HAP-1 (cell line): ENCODE results near the gene SORCS2.
A peak's percentile ranks its signal among the peaks of the same experiment; 100 is the strongest.

Experiments
- DNase-seq, 2 experiments: peaks; one replicate each; pipeline ENCODE4 v3.0.0-alpha.2; 2016 to 2020; ENCODE audit warnings: low spot score in 2 of 2
- H3K27me3 ChIP-seq: fragments of 250-450 bp; sonication (Bioruptor Pico); 2 replicates; pipeline ENCODE4 v1.5.1; 2020; ENCODE audit warnings: low read depth, mild to moderate bottlenecking, moderate library complexity
- H3K36me3 ChIP-seq: fragments of 250-450 bp; sonication (Bioruptor Pico); replicated peaks from 2 replicates; pipeline ENCODE4 v1.5.1; 2020; ENCODE audit warnings: mild to moderate bottlenecking
- H3K4me1 ChIP-seq: fragments of 250-450 bp; sonication (Bioruptor Pico); 2 replicates; pipeline ENCODE4 v1.5.1; 2020; ENCODE audit warnings: mild to moderate bottlenecking
- H3K4me3 ChIP-seq: fragments of 250-450 bp; sonication (Bioruptor Pico); 2 replicates; pipeline ENCODE4 v1.5.1; 2020; ENCODE audit warnings: mild to moderate bottlenecking, moderate library complexity
- H3K9me3 ChIP-seq: fragments of 250-450 bp; sonication (Bioruptor Pico); 2 replicates; pipeline ENCODE4 v1.5.1; 2020; ENCODE audit warnings: mild to moderate bottlenecking, moderate library complexity
- in situ Hi-C: fragments of 300-500 bp; cut with MboI; formaldehyde crosslinking; loops from 3 replicates; pipeline ENCODE4 v1.14.3; 2020; ENCODE audit warnings: low sequenced_read_pairs, inconsistent platforms, mixed read lengths

The SORCS2 gene

DNA sequence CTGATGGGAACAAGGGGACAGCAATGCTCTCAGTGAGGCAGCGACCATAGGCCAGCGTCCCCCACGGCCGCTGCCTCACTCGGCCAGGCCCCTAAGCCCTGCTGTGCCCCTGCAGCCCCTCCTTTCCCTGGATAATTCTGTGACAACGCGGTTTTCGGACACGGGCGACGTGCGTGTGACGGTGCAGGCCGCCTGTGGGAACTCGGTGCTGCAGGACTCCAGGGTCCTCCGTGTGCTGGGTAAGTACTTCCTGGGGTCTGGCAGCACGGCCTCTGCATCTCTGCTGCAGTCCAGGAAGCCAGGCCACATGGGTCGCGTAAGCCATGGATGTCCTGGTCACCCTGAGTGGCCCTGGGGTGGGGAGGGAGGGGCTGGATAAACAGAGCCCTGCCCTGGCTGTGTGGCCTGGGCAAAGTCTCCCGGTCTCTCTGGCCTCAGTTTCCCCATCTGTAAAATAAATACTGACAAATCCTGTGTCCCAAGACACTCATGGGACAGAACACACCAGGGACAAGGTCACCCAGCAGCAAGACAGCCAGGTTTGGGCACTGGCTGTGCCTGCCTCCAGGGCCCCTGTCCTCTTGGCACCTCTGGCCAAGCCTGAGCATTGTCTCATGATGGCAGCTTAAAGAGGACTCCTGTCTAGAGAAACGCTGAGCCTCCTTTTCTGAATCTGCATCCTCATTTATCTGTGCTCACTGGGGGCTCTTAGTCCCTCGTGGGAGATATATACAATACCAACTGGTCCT lies 534.5 kb downstream of the SORCS2 start:
- peaks cover 7% of the 10 kb centered on the region for H3K27me3 ChIP-seq
- DNase-seq: no peak
- in situ Hi-C loops: no loop called here
- no peaks in the 10 kb centered on the region for H3K9me3 ChIP-seq
- H3K36me3 ChIP-seq: no peaks in the 10 kb centered on the region
- no peak overlapping the region for H3K4me3 ChIP-seq
- no peaks in the 10 kb centered on the region for H3K4me1 ChIP-seq

- Histone ChIP-seq H3K9me3 (no peaks in the 10 kb centered on the region), H3K4me3 (no peak overlapping the region), H3K27me3 (peaks cover 7% of the 10 kb centered on the region), H3K36me3 (no peaks in the 10 kb centered on the region), H3K4me1 (no peaks in the 10 kb centered on the region)
- in situ Hi-C loops: no loop called here
- no peak for DNase-seq
Observed at GRCh38 chr4:7727749-7728148, 535.4 kb downstream of the SORCS2 start.

DNA sequence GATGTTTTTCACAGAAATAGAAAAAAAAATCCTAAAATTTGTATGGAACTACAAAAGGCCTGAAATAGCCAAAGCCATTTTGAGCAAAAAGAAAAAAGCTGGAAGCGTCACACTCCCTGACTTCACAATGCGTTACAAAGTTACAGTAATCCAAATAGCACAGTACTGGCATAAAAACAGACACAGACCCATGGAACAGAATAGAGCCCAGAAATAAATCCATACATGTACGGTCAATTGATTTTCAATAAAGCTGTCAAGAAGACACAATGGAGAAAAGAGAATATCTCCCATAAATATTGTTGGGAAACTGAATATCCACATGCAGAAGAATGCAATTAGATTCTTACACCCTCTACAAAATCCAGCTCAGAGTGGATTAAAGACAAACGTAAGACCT lies 539.1 kb downstream of the SORCS2 start:
- H3K4me3 ChIP-seq: no peak overlapping the region
- H3K27me3 ChIP-seq: peaks cover 32% of the 10 kb centered on the region
- in situ Hi-C loops: no loop called here
- H3K9me3 ChIP-seq: no peaks in the 10 kb centered on the region
- peak in 1 of 2 experiments; percentile 12 for DNase-seq
- H3K36me3 ChIP-seq: no peaks in the 10 kb centered on the region
- H3K4me1 ChIP-seq: no peaks in the 10 kb centered on the region

- in situ Hi-C loops: no loop called here
- Histone ChIP-seq H3K36me3 (no peaks in the 10 kb centered on the region), H3K4me3 (no peak overlapping the region), H3K9me3 (no peaks in the 10 kb centered on the region), H3K27me3 (peaks cover 32% of the 10 kb centered on the region), H3K4me1 (no peaks in the 10 kb centered on the region)
- no peak for DNase-seq
Observed at GRCh38 chr4:7732263-7732662, 539.9 kb downstream of the SORCS2 start.

DNA sequence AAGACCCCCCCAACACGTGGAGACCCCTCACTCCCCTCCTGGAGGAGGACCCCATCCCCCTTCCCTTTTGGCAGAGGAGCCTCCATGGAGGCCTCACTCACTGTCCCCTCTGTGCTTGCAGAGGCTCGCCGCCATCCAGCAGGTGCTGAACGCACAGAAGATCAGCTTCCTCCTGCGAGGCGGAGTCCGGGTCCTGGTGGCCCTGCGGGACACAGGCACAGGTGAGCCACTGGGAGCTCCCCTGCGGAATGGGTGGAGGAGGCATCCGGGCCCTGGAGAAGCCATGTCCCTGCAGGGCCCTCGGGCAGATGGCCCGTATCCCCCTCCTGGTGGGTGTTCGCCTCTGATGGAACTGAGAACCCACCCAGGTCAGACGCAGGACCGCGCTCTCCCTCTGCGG lies 540.9 kb downstream of the SORCS2 start:
- Histone ChIP-seq H3K4me3 (no peak overlapping the region), H3K27me3 (peaks cover 40% of the 10 kb centered on the region), H3K9me3 (no peaks in the 10 kb centered on the region), H3K36me3 (no peaks in the 10 kb centered on the region), H3K4me1 (no peaks in the 10 kb centered on the region)
- in situ Hi-C loops: no loop called here
- no peak for DNase-seq

GRCh38 chr4:7733801-7734650 lies 541.7 kb downstream of the SORCS2 start:
- H3K4me3 ChIP-seq: no peak overlapping the region
- no peaks in the 10 kb centered on the region for H3K9me3 ChIP-seq
- peaks cover 45% of the 10 kb centered on the region for H3K27me3 ChIP-seq
- in situ Hi-C loops: no loop called here
- H3K4me1 ChIP-seq: no peaks in the 10 kb centered on the region
- DNase-seq: no peak
- no peaks in the 10 kb centered on the region for H3K36me3 ChIP-seq

GRCh38 chr4:7734651-7735260 lies 542.4 kb downstream of the SORCS2 start:
- no peaks in the 10 kb centered on the region for H3K4me1 ChIP-seq
- H3K27me3 ChIP-seq: peaks cover 50% of the 10 kb centered on the region
- no peaks in the 10 kb centered on the region for H3K9me3 ChIP-seq
- in situ Hi-C loops: no loop called here
- DNase-seq: no peak
- H3K4me3 ChIP-seq: no peak overlapping the region
- no peaks in the 10 kb centered on the region for H3K36me3 ChIP-seq

DNA sequence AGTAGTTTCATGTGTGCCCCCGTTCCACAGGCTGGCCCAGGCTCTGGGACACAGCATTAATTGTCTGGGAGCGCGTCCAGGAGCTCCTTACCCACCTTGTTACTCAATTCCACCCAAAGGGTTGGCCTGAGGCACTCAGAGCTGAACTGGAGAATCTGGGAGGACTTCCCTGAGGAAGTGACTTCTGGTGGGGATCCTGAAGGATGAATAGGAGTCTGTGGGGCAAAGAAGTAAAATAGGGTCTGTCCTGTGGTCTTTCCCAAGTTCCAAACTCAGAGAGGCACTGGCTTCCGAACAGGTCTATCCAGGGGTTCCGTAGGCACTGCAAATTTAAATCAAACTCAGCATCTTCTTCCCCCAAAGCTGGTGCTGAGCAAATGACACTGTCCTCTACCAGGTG lies 543.1 kb downstream of the SORCS2 start:
- H3K27me3 ChIP-seq: peaks cover 50% of the 10 kb centered on the region
- no peaks in the 10 kb centered on the region for H3K4me1 ChIP-seq
- in situ Hi-C loops: no loop called here
- no peaks in the 10 kb centered on the region for H3K36me3 ChIP-seq
- no peak overlapping the region for H3K4me3 ChIP-seq
- no peaks in the 10 kb centered on the region for H3K9me3 ChIP-seq
- DNase-seq: no peak

DNA sequence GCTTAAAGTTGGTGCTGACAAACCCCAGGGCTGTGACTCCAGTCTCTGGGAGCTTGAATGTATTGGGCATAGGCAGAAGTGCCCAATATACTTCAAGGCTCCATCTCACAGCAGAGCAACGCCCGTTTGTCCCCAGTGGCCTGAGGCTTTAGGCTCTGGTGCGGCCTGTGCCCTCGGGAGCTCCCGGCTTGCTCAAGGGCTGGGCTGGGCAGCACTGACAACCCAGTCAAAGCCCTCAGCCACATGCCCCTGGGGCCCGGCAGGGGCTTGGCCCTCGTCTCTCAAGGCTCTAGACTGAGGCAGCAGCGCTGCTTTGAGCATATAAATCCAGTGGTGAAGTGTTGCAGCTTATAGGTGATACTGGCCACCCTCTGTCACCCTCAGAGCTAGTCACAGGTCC lies 543.6 kb downstream of the SORCS2 start:
- H3K36me3 ChIP-seq: no peaks in the 10 kb centered on the region
- H3K9me3 ChIP-seq: no peaks in the 10 kb centered on the region
- no peak overlapping the region for H3K4me3 ChIP-seq
- peaks cover 44% of the 10 kb centered on the region for H3K27me3 ChIP-seq
- no peaks in the 10 kb centered on the region for H3K4me1 ChIP-seq
- DNase-seq: no peak
- in situ Hi-C loops: no loop called here

- Histone ChIP-seq H3K9me3 (no peaks in the 10 kb centered on the region), H3K4me3 (no peak overlapping the region), H3K4me1 (no peaks in the 10 kb centered on the region), H3K27me3 (peaks cover 42% of the 10 kb centered on the region), H3K36me3 (no peaks in the 10 kb centered on the region)
- DNase-seq: no peak
- in situ Hi-C loops: no loop called here
Observed at GRCh38 chr4:7736436-7737267, 544.3 kb downstream of the SORCS2 start.

DNA sequence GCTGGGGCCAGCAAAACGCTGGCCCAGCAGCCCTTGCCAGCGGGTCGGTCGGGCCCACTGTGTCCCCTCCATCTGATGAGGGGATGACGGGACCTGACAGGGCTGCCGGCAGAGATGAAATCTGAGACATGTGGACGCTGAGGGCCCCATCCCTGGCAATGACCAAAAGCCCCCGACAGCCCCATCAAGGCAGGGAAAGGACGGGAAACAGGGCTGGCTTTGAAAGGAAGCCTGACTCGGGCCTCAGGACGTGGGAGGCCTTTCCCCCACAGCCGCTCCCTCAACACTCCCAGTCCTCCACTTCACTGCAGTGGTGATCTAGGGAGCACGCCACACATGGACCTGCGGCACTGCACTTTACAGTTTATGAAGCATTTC lies 544.9 kb downstream of the SORCS2 start:
- no peak for DNase-seq
- in situ Hi-C loops: no loop called here
- H3K4me3 ChIP-seq: no peak overlapping the region
- no peaks in the 10 kb centered on the region for H3K36me3 ChIP-seq
- no peaks in the 10 kb centered on the region for H3K9me3 ChIP-seq
- H3K4me1 ChIP-seq: no peaks in the 10 kb centered on the region
- H3K27me3 ChIP-seq: peaks cover 42% of the 10 kb centered on the region

DNA sequence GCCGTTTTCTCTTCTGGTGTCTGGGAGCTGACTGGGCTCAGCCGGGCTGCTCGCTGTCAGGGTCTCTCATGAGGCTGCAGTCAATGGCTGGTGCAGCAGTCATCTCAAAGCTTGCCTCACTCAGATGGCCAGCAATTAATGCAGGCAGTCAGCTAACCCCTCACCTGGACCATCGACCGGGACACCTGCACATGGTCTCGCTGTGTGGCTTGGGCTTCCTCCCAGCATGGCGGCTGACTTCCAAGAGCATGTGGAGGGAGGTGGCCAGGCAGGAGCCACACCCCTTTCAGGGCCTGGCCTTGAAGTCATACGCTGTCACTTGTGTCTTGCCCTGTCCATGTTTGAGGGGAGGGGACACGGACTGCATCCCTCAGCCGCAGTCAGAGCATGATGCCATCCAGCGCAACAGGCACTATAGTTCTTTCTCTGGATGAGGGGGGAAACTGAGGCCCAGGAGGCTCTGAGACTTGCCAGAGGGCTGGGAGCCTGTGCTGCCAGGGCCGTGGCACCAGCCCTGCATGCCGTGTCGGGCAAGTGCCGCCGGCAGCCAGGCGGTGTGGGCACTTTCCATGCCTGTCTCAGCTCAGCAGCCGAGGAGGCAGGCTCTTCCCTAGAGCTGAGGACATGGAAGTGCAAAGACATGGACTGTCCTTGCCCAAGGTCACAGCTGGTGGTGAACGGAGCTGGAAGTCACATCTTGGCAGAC lies 545.6 kb downstream of the SORCS2 start:
- Histone ChIP-seq H3K36me3 (no peaks in the 10 kb centered on the region), H3K4me1 (no peaks in the 10 kb centered on the region)

DNA sequence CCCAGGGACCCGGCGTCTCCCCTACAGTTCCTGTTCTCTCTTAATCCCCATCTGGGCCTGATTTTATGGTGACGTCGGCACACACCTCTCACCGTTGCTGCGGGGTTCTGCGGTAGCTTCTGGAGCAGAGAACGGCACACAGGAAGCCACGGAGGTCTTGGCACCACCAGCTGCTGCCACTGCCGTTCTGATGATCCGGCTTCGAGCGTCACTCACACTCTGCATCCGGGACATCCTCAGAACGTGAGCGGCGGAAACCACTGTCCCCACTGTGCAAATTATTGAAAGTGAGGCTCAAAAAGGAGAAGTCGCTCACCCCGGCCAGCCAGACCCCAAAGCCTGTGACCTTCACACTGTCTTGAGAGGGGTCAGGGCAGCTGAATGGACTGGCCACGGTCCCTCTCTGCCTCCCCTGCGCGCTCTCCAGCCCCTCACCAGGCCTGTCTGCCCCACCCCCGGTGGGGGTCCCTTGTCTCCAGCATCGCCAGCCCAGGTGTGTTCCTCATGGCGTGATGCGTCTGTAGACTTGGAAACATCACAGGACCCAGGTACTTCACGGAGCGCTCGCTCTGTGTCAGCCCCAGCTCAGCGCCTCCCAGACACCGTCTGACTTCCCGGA lies 546.2 kb downstream of the SORCS2 start:
- Histone ChIP-seq H3K36me3 (no peaks in the 10 kb centered on the region), H3K4me1 (no peaks in the 10 kb centered on the region), H3K9me3 (no peaks in the 10 kb centered on the region), H3K4me3 (no peak overlapping the region), H3K27me3 (peaks cover 42% of the 10 kb centered on the region)
- in situ Hi-C loops: no loop called here
- no peak for DNase-seq

More for the DNA sequence above, 545.6 kb downstream of the SORCS2 start:
- DNase-seq: no peak
- Histone ChIP-seq H3K9me3 (no peaks in the 10 kb centered on the region), H3K27me3 (peaks cover 42% of the 10 kb centered on the region), H3K4me3 (no peak overlapping the region)
- in situ Hi-C loops: no loop called here
